Right lung (tissue), 5 donors: ENCODE results near the gene ENTREP3. TPM values are rescaled to one million over a fixed set of nuclear protein-coding genes. Genes with fewer than 3 reads are reported as not detected.
"Not testable (repeated sequence)": the region's sequence is repeated elsewhere in the genome, so short reads cannot be mapped to it uniquely, and the experiment has no call there.

Source experiments
- DNase-seq, 2 donors: peaks; one replicate each; pipeline ENCODE4 v3.0.0-alpha.2; 2013
- polyA plus RNA-seq, 5 donors: library from polyadenylated mRNA; unstranded; fragments of 120-200 nt; gene quantifications; one replicate each; pipeline versions ENCODE4 v1.2.1 to v1.2.3, GENCODE V29; 2013; ENCODE audit warnings: inconsistent platforms in 1 of 5, low replicate concordance in 1 of 5; ENCODE audit not compliant: insufficient read length in 5 of 5, insufficient read depth in 1 of 5

The ENTREP3 gene
- polyA plus RNA-seq, 5 donors: 14.9 to 27.0 (median 21.7) TPM

DNA sequence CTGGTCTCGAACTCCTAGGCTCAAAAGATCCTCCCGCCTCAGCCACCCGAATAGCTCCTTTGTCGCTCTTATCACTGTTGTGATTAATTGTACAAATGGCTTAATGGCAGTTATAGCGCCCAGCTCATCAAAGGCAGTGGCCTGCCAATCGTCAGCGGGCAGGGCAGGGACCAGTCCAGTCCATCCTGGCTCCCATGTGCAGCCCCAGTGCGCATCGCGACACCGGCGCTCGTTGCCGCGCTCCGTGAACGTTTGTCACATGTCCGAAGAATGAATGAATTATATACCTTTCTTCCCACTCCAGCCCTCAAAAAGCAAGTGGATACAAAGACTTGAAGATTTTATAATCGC is 28.4 kb downstream of the ENTREP3 start:
- peak in 1 of 2 donors; percentile 52 for DNase-seq

DNA sequence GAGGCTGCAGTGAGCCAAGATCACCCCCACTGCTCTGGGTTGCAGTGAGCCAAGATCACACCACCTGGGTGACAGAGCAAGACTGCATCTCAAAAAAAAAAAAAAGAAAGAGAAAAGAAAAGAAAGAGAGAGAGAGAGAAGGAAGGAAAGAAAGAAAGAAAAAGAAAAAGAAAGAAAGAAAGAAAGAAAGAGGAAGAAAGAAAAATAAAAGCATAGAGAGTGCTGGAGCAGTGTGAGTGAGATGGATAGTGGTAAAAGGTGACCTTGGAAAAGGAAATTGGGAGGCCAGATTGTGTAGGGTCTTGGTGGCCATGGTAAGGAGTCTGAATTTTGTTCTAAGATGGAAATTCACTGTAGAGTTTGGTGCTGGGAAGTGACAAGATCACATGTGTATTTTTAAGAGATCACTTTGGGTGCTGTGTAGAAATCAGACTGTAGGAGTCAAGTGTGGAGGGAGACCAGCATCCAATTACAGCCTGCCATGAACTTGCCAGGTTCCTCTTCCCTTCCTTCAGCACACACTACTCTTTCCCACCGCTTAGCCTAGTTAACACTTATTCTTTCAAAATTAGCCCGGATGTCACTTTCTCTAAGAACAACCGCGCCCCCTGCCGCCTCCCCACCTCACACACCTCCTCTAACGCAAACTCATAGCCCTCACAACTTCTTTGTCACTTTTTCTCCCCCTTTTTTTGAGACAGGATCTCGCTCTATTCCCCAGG is 28.9 kb downstream of the ENTREP3 start:
- DNase-seq: peak in 1 of 2 donors; percentile 61

DNA sequence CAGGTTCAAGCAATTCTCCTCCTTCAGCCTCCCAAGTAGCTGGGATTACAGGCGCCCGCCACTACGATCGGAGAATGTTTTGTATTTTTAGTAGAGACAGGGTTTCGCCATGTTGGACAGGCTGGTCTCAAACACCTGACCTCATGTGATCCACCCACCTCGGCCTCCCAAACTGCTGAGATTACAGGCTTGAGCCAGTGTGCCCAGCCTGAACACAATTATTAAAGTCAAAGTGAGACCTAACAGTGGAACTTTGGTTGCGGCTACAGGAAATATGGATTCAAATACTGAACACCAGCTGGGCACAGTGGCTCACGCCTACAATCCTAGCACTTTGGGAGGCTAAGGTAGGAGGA is 29.9 kb downstream of the ENTREP3 start:
- DNase-seq: not testable (repeated sequence)

DNA sequence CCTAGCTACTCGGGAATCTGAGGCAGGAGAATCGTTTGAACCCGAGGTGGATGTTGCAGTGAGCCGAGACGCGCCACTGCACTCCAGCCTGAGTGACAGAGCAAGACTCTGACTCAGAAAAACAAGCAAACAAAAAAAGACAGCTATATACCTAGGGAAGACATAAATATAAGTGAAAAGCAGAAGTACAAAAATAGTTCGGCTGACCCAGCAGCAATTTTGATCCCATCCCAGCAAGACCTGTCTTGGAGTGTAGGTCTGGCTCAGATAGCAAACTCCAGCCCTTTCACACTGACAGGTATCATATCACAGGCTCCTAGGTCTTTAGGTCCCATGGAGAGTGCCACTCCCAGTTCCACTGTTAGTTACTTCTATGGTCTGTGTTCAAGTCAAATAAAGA is 32.2 kb downstream of the ENTREP3 start:
- DNase-seq: no peak

DNA sequence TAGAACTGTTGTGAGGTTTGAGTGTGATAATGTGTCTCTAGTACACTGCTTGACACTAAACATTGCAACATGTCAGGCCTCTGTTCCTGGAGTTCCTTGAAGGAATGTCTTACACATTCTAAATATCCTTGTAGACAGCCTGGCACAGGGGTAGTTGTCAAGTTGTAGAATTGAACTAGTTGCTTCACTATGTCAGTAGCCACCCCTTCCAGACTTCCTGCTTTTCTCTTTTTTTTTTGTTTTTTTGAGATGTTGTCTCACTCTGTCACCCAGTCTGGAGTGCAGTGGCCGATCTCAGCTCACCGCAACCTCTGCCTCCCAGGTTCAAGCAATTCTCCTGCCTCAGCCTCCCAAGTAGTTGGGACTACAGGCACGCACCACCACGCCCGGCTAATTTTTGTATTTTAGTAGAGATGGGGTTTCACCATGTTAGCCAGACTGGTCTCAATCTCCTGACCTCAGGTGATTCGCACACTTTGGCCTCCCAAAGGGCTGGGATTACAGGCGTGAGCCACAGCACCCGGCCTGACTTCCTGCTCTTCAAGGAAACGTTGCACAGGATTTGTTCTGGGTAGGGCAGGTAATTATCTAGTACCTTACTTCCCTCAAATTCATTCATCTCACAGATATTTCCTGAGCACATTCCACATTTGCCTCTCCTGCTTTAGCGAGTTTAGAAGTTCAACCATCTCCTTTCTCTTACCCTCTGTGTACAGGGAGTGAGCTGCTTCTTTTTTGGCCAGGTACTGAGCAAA is 34.9 kb downstream of the ENTREP3 start:
- DNase-seq: not testable (repeated sequence)

DNA sequence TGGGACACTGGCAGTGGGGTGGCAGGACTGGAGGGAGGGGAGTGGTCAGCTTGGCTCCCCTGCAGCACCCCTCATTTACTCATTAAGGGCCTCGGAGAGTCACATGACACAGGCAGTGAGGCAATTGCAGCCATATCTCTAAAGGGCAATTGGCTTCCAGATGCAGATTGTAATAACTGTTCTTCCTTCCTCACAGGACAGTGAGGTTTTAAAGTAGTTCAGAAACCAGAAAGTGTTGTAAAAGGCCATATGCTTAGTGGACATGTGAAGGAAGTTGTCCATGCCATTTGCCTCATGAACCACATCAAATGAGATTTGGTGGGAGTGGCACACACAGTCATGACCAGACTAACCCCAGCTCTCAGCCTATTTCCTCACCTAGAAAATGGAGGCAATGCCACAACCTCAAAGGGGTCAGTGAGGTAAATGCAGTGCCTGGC is 35.7 kb downstream of the ENTREP3 start:
- DNase-seq: no peak

DNA sequence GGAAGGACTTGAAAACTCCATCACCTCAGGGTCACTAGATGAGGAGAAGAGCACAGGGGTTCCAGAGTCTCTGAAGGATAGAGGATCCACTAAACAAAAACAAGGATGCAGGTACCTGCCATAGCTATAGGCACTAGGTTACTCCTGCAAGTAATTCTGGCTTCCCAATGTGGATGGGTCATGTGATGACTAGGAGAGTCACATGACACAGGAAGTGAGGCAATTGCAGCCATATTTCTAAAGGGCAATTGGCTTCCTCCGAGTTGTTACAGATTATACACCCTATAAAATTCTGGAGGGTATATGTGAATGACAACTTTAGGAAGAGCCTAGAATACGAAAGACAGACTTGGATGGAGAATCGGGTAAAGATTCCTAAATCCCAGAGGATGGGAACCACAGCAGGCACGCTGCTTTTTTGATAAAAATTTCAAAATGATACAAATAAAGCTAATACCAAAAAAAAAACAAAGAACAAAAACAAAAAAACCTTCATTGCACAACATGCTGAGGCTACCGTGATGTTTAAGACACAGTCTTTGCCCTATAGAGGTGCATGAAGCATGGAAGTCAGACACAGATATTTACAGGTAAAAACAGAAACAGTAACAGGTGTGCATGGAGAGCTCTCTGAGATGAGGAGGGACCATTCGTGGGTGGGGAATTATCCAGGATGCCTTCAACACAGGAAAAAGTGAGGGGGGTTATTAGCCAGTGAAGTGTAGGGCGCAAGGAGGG is 36.3 kb downstream of the ENTREP3 start:
- peak in 1 of 2 donors; percentile 44 for DNase-seq

DNA sequence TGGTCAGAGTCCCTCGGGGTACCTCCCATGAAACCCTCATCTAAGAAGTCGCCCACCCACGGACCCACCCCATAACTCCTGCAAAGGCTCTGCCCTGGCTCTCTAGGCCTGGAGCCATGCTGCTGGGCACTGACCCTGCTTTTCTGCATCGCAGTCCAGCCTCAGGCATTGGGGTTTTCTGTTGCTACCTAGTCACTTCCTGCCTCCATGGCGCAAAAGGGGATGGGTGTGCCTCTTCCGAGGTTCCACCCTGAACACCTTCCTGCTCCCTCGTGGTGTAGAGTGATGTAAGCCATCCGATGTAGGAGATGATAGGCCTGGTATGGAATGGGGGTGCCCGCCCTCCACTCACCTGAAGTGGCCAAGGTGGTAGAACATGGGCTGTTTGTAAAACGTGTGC is 40.6 kb downstream of the ENTREP3 start:
- DNase-seq: not testable (repeated sequence)

DNA sequence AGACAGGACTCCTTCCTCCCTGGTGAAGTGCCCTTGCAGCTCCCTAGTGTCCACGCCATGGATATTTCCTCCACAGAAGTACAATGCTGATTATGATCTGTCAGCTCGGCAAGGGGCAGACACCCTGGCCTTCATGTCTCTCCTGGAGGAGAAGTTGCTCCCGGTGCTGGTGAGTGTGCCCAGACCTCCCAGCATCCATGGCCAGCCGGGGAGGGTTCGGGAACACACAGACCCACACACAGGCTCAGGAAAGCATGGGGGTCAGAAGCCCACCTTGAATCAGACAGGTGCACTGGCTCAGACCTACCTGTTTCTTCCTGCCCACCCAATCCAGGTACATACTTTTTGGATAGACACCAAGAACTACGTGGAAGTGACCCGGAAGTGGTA is 43.2 kb downstream of the ENTREP3 start:
- not testable (repeated sequence) for DNase-seq

DNA sequence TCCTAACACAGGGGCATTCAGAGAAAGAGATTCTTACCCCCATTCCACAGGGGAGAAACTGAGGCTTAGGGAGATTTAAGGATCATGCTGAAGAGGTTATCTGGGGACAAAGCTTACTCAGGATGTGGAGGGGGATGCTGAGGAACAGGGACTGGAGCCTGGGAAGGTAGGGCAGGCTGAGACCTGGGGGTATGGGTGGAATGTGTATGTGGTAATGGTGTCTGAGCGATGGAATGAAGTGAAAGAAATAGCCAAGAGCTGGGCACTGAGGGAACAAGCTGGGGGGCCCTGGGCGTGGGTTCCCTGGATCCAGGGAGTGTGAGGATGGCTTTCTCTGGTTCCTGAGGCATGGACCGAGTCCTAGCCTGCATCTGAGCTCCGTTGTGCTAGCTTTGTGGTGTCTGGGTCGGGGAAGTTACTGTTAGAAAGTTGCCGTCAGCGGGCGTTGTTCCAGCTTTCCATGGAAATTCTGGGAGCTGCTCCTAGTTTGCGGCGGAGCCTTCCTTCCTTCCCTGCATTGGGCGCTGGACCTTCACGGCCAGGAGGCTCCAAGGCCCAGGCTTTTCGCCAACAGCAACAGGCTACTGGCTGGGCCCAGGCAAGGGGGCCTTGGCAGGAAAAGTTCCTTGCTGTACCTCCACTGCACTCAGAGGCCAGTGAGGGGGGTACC is 43.8 kb downstream of the ENTREP3 start:
- not testable (repeated sequence) for DNase-seq

DNA sequence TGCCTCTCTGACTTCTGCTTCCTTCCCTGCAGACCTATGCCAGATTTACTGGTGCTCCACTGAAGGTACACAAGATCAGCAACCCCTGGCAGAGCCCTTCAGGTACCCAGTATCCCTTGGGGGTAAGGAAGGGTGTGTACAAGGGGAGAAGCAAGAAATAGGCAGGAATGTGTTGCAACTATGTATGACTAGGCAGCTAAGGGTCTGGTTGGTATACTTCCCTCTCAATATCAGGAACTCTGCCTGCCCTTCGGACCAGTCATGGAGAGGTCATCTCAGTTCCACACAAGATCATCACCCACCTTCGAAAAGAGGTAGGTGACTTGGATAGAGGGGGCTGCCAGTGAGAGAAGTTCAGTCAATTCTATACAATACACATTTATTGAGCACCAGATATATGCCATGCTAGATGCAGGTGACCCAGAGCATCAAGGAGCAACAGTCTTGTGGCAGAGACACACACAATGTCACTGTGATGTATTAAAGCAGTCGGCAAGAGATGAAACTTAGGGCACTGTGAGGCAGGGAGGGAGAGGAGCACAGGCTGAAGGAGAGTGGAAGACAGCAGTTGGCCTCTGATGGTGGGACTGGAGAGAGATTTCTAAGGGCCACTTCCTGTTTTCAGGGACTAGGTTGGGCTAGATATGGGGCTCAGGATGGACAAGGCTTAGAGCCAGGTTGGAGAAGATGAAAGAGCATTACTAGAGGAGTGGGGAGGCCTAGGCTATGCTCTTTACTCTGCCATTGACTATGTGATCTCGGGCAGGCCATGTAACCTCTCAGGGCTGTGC is 44.8 kb downstream of the ENTREP3 start:
- no peak for DNase-seq

DNA sequence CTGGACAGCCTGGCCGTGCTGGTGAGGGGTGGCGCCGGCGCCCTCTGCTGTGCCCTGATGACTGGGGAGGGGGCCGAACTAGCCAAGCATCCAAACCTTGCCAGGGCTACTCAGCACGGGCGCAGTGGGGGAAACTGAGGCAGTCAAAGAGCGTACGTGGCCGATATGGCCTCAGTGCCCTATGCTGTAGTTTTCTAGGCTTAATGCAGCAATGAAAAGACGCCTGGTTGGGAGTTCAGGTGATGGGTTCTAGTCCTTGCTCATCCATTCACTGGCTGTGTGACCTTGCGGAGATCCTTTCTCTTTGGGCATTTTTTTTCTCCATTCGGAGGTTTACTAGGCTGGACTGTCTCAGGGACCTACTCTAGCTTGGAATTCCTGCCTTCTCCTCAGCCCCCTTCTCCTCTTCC is 46.0 kb downstream of the ENTREP3 start:
- DNase-seq: no peak

DNA sequence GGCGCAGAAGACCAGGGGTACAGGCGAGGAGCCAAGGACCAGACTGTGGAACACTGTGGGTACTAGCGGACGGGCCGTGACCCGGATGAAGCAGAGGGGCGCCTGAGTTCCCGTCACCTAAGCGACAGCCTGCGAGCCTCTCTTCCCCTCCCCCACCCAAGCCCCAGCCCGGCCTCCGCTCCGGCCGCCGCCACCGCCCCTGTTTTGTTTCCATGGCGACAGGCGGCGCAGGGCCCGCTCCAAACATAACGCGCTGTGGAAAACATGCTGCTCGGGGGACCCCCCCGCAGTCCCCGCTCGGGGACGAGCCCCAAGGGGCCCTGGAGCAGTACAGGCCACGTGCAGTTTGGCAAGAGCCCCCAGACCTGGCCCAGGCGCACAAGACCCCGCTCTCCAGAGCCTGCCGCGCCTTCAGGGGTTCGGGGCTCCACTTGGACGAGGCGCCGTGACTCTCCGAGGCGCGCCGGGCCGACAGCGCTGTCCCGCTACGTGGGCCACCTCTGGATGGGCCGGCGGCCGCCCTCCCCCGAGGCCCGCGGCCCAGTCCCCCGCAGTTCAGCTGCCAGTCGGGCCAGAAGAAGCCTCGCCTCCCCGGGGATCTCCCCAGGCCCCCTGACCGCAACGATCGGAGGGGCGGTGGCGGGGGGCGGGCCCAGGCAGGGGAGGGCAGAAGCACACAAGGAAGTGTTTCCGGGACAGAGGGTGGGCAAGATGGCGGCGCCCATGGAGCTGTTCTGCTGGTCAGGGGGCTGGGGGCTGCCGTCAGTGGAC is 46.6 kb downstream of the ENTREP3 start, which contains the start of gene MTX1:
Gene MTX1, plus strand, starts transcription at position 155 of the 771 bp plus-strand sequence. Its CDS starts 110 bp downstream, at position 265.
- peak; percentile 94 for DNase-seq

DNA sequence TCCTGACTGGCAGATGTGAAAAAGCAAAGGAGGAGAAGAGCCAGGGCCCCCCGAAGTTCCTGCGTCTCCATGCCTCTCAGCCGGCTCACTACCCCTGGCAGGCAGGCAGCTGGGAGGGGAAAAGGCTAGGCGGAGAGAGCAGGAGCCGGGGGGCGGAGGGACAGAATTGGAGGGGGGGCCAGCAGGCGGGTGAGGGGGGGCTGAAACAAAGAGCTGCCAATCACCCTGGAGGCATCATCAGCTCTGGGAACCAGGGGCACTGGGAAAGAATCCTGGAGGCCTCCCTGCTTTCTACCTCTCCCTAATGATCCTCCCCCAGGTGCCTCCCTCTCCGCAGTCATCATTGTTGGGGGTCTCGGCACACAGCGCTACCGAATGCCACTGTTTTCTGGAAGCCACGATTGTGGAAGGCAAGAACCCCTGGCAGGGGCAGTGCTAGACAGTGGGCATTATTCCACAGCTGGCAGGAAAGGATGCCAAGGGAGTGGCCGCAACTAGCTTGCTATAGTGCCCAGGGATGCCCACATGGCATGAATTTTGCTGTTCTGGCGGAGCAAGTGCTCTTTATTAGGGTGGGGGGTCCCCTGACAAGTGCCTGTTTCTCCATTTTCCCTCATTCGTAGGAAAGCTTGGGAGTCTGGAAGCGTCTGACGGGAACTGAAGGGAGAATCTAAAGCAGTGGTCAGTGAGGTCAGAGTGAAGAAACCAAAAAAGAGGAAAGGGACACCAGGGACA is 47.3 kb downstream of the ENTREP3 start, which contains the start of gene THBS3:
Gene THBS3, minus strand, starts transcription at position 92 of the 735 bp plus-strand sequence. Its CDS starts 21 bp downstream, at position 71.
- DNase-seq: no peak

DNA sequence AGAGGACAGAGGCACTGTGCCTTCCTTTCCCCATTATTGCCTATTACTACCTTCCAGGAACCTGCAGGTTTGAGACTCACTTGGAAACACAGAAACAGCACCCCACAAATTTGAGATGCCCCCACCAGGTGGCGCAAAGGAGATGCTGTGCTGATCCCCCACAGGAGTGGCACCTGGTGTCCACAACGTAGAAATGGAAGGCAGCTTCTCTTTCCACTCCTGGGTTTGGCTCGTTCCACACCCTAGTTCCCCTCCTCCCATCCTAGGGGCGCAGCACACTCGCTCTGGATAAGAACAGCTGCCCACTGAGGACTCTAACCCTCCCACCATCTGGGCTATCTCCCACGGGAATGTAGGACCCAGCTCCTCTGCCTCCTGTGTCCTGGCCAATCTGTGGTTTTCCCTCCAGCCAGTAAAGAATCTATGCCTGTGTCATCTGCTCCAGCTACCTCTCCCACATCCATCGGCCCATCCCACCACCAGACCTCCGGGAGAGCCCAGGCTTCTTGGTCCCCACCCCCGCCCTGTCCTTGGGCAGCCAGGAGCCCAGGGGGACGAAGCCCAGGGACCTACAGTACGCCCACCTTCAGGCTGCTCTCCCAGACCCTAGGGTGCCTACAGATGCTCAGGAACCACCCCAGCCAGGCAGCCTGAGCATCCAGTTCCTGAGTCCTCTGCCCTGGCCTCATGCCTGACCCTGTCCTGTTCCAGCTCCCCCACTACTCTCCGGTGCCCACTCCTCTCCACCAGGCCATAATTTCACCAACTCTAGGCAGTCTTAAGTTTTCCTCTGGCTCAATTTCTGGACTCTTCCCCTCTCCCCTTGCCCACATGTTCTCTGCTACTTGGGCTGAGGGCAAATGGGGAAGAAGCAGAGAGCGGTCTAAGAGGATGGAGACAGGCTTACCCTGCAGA is 48.1 kb downstream of the ENTREP3 start:
- peak in 1 of 2 donors; percentile 67 for DNase-seq

DNA sequence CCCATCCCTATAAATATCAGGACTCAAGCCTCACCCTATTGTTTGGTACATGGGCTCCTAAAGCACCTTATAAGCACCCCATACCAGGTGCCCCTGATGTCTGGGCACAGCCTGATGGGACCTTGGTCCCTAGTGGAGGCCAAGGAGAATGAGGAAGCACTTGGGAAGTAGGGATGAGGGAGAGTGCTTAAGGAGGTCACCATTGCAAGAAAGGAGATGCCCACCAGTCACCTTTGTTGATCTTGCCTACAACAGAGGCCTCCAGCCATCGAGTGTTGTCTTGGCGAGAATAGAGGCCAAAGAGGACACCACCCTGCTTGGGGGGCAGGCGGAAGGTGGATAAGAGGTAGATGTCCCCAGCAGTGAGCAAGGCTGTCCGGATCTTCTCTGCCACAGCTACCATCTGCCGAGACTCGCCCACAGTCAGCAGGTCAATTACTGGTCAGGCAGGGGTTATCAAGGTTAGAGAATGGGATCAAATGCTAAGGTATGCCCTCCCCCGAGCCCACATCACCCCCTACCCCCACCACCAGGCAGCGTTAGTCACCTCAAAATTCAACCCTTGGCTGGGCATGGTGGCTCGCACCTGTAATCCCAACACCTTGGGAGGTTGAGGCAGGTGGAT is 49.2 kb downstream of the ENTREP3 start:
- DNase-seq: no peak

DNA sequence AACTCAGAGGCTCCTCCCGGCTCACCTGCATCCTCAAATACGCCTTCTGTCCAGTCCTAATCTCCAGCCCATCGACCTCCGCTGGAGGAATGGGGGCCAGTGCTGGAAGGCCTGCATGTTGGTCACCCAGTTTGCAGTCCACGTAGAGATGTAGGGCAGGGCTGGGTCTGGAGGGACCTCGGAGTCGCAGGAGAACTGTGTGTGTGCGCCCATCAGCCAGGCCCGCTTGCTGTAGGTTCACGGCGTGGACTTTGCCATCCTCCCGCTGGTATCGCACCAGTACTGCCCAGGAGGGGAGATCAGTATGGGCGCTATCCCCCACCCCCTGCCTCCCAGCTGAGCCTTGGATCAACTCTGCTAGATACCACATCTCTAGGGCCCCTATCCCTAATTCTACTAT is 50.2 kb downstream of the ENTREP3 start:
- DNase-seq: no peak
